ENCODE measurements around the gene BST1.
A peak's percentile ranks its signal among the peaks of the same experiment; 100 is the strongest.

The BST1 gene

GRCh38 chr4:15702941-15703403 lies at the start of gene BST1:
TSS of gene BST1 (plus strand) at chr4:15703065. CDS start at chr4:15703145, 80 bp downstream.
- DNase-seq: no peak

GRCh38 chr4:15653420-15653819 lies 49.4 kb upstream of the BST1 start:
- DNase-seq: no peak

- DNase-seq: no peak
Measured at GRCh38 chr4:15653864-15654592, 48.8 kb upstream of the BST1 start.

GRCh38 chr4:15654593-15655222 lies 48.2 kb upstream of the BST1 start:
- DNase-seq: no peak

- peak; percentile 53 for DNase-seq
Measured at GRCh38 chr4:15655223-15656037, 47.4 kb upstream of the BST1 start, which contains the start of gene FBXL5. TSS of gene FBXL5 (minus strand) at chr4:15655357. CDS start at chr4:15655287, 70 bp downstream.

GRCh38 chr4:15656038-15656470 lies 46.8 kb upstream of the BST1 start:
- DNase-seq: peak; percentile 51

GRCh38 chr4:15657366-15657765 lies 45.5 kb upstream of the BST1 start:
- no peak for DNase-seq

GRCh38 chr4:15658136-15658770 lies 44.6 kb upstream of the BST1 start:
- DNase-seq: no peak

- DNase-seq: no peak
Measured at GRCh38 chr4:15658781-15659180, 44.1 kb upstream of the BST1 start.

GRCh38 chr4:15659768-15660570 lies 42.9 kb upstream of the BST1 start:
- DNase-seq: no peak

GRCh38 chr4:15665753-15666365 lies 37.0 kb upstream of the BST1 start:
- no peak for DNase-seq

- DNase-seq: no peak
Measured at GRCh38 chr4:15667006-15667405, 35.9 kb upstream of the BST1 start.

- no peak for DNase-seq
Measured at GRCh38 chr4:15668566-15669435, 34.1 kb upstream of the BST1 start.

GRCh38 chr4:15670576-15670975 lies 32.3 kb upstream of the BST1 start:
- no peak for DNase-seq

GRCh38 chr4:15672101-15672500 lies 30.8 kb upstream of the BST1 start:
- no peak for DNase-seq

GRCh38 chr4:15673337-15673736 lies 29.5 kb upstream of the BST1 start:
- no peak for DNase-seq

- no peak for DNase-seq
Measured at GRCh38 chr4:15674046-15674445, 28.8 kb upstream of the BST1 start.

- DNase-seq: no peak
Measured at GRCh38 chr4:15674926-15675325, 27.9 kb upstream of the BST1 start.

- no peak for DNase-seq
Measured at GRCh38 chr4:15675356-15675755, 27.5 kb upstream of the BST1 start.

- DNase-seq: no peak
Measured at GRCh38 chr4:15676039-15676438, 26.8 kb upstream of the BST1 start.

GRCh38 chr4:15676899-15677298 lies 26.0 kb upstream of the BST1 start:
- DNase-seq: no peak

All from NCI-H2029 treated with DMSO at 0.1 percent for 48 hours (cell line).